ENCODE measurements around the gene CDC25C.
"Not testable (repeated sequence)": the region's sequence is repeated elsewhere in the genome, so short reads cannot be mapped to it uniquely, and the experiment has no call there.

Gene CDC25C

DNA sequence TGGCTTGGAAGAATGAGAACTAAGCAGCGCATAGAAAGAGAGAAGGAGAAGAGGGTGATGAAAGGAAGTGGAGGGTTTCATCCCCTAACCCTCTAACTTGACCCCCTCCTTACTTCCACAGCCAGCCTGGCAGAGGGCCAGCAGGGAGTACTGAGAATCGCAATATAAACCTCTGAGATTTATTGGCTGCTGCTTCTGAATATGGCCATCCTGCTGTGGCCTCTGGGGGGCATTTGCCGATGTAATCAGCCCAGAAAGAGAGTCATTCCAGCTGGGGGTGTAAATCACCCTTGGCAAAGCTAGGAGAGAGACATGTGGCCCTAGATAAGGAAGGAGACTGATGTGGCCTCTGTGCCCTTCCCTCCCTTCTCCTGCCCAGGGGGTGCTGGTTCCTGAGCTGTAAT lies 56.2 kb downstream of the CDC25C start:
- no peak for FAIRE-seq

DNA sequence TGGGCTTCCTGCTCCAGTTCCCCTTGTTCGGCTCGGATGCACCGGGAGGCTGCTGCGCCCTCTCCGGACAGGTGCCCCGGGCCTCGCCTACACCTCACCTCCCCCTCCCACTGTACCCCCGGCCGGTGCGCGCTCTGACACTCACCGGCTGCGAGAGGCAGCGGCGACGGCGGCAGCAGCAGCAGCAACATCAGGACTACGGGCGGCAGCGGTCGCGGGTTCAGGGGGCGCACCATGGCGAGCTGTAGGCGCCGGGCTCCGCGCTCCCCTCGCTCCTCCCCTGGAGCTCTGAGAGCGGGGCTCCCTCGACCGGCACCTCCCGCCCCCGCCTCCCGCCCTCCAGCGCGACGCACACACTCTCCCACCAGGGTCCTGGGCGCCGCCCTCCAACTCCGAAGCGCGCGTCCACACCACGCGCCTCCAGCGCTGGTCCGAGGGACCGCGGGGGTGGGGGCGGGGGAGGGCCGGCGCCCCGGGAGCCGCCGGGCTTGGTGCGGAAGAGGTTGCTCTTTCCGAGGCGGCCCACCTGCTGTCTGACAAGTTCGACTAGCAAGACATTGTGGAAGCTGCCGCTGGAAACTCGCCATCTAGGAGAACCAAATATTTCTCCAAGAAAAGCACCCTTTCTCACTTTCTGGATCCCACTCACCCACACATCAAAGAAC lies 57.3 kb downstream of the CDC25C start, which contains the start of gene GFRA3:
Gene GFRA3 (minus strand): TSS at position 433 of the 665 bp plus-strand sequence. CDS start 197 bp downstream, at position 236.
- FAIRE-seq: no peak

- FAIRE-seq: no peak
Observed at GRCh38 chr5:138273834-138274188, 57.8 kb downstream of the CDC25C start.

DNA sequence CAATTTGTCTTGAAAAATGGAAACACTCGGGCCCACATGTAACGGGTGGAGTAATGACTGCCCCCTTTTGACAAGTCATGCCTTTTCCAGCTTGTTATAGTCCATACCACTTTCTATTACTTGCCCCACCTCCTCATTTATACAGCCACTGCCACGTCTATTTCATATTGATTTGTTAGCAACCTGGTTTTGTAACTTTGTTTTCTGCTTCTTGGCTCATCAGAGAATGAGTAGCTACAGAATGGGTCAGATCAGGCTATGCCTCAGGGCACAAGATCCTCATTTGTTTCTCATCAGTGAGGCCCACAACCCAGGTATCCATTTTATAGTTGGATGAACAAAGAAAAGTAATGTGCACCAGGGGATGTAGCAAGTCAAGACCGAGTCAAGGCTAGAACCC lies 58.9 kb downstream of the CDC25C start:
- no peak for FAIRE-seq

GRCh38 chr5:138271281-138271680 lies 60.3 kb downstream of the CDC25C start:
- FAIRE-seq: no peak

GRCh38 chr5:138264183-138264582 lies 67.4 kb downstream of the CDC25C start:
- no peak for FAIRE-seq

GRCh38 chr5:138263581-138263980 lies 68.0 kb downstream of the CDC25C start:
- no peak for FAIRE-seq

DNA sequence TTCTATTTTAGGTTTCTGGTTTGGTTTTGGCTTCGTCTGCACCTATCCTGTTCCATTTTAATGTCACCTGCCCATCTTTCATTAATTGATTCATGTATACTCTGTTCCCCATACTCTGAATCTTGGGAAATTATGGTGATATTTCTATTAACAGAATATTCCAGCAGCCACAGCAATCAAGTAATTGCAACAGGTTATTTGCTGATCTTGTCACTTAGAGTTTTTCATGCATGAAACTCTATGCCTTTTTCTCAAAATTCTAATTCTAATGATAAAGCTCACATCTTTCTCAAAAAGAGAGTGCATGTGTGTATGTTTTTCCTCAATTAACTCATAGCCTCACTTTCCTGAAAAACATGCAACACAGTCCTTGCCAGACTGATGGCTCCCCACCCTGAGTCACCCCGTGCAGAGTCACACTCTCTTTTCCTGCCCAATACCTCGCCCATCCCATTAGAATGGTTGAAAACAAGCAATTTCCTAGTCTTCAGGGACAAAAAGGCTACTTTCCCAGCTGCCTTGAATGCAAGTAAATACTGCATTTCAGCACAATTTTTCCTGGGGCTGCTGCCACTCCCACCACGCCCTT lies 72.8 kb downstream of the CDC25C start:
- no peak for FAIRE-seq

GRCh38 chr5:138257583-138257982 lies 74.0 kb downstream of the CDC25C start:
- FAIRE-seq: no peak

DNA sequence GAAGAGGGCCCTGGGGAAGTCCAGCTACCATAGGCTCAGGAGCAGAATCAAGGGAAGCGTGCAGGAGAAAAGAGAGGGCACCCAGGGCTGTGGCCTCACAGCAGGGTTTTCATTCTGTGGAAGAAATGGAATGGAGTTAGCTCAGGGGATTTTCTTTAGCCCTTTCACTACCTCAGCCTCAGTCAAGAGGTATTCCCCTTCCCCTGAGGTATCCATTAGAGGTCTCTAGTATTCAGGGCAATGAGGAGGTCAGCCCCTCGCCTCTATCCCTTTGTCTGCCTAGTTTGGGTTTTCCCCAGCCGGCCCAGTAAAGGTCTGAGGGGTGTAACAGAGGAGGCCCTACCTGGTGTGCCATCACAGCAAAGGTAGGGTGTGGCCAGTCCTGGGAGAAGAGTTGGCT lies 78.7 kb downstream of the CDC25C start:
- no peak for FAIRE-seq

- FAIRE-seq: not testable (repeated sequence)
Observed at GRCh38 chr5:138247800-138248199, 83.8 kb downstream of the CDC25C start.

GRCh38 chr5:138246822-138247221 lies 84.8 kb downstream of the CDC25C start:
- no peak for FAIRE-seq

DNA sequence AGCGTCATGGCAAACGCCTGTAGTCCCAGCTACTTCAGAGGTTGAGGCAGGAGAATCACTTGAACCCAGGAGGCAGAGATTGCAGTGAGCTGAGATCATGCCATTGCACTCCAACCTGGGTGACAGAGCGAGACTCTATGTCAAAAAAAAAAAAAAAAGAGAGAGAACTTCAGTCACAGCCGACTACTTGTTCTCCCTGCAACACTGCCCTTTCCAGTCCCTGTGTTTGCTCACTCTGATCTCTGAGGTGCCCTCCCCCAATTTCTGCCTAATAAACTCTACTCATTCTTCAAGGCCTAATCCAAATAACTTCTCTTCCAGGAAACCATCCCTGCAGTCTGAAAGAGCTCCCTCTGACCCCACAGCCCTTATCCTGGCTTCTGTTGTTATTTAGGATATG lies 85.3 kb downstream of the CDC25C start:
- FAIRE-seq: no peak

DNA sequence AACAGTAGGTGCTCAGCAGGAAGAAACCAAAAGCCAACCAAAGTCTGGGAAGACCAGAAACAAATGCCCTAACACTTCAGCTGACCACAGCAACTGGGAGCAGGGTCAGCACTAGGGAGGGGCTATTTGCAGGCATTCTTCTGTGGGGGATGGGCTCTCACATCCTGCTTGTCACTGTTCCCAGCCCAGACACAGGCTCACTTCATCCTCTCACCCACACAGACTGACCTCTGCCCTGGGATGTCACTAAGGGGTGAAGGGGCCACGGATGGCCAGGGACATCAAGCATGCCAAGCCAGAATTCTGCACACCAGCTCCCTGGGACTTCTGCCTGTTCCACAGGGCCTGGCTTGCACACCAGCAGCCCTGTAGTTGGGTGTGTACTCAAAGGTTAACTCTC lies 85.9 kb downstream of the CDC25C start:
- FAIRE-seq: no peak

DNA sequence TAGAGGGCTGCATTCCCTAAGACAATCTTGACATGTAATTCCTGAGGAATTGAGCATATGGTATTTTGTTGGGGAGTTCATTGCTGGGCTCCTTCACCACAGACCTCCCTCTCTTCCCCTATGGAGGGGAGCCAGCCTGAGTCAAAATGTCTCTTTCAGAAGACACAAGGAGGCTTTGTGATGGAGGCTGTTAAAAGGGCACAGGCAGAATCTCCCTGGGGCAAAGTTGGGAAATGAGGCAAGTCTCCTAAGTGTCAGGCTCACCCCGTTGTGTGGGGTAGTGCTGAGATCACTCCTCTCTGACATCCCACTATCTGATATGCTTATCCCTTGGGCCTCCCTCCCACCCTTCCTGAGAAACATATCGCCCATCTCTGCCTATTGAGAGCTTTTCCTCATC lies 87.8 kb downstream of the CDC25C start:
- no peak for FAIRE-seq

GRCh38 chr5:138241688-138242571 lies 89.7 kb downstream of the CDC25C start:
- no peak for FAIRE-seq

DNA sequence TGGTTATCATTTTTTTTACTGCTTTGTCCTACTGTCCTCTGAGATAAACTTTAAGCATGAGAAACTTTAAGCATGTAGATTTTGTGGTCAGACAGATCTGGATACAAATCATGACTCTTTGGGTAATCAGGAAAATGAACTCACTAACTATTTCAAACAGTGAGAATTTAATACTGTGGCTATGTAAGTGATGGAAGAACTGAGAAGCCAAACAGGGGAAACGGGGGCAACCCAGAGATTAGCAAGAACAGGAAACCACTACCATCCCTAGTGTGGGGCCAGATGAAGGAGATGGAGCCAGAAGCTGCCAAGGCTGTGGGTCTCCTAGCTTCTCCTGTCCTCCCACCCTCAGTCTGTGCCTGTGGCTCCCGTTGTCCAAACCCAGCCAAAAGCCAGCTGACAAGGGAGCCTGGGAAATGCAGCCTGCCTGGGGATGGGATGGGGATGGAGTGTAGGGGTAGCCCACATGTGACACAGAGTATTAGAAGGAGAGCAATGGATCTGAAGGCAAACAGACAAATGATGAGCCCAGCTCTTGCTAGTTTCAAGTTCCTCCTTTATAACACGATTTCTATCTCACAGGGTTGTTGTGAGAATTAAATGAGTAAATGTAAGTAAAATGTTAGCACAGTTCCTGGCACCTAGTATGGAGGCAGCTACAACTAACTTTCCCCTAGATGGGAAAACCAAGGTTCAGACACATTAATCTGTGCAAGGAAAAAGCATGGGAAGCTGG lies 90.8 kb downstream of the CDC25C start:
- no peak for FAIRE-seq

- no peak for FAIRE-seq
Observed at GRCh38 chr5:138238034-138238433, 93.6 kb downstream of the CDC25C start.

Measured in islet of Langerhans (tissue), 1 donor.